ENCODE data around the gene ME1. TPM values are rescaled to one million over a fixed set of nuclear protein-coding genes. Genes with fewer than 3 reads are reported as not detected.

Gene ME1
- total and polyA plus RNA-seq, 2 experiments from 2014 or later = 19.0 to 19.7 TPM

- H3K4me2 ChIP-seq = peak overlapping the region; percentile 96
Measured at GRCh38 chr6:83429857-83430610, 817 bp downstream of the ME1 start.

DNA sequence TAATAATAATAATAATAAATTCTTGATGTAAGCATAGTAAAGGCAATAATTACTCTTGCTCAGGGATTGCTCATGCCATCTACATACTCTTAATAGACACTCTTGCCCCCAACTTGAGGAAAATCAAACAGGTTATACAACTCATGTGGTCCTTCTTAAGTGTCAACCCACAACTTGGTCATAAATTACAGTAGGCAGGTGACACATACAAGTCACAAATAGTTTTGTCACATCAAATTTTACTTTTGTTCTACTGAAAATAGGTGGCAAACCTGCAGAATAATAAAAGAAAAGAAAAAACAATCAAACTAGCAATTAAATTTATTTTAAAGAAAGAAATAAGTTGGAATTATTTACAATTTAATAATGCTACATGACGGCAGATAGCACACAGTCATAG is 1.6 kb downstream of the ME1 start:
- DNase-seq (ENCODE audit: low spot score) = no peak
- H4K20me1 ChIP-seq (ENCODE audit: insufficient read depth, poor library complexity, severe bottlenecking) = no peaks in the 10 kb centered on the region
- peak overlapping the region; percentile 96 for H3K4me2 ChIP-seq
- H3K9me3 ChIP-seq (ENCODE audit: low read depth) = peaks cover 3% of the 10 kb centered on the region
- peak overlapping the region; percentile 93 for H2AFZ ChIP-seq
- H3K27me3 ChIP-seq = no peaks in the 10 kb centered on the region
- WGBS (ENCODE audit: low lambda C conversion rate, missing lambda C conversion rate) = 79% methylated on average over 1 of the region's 1 CpG
- peak overlapping the region; percentile 91 for H3K27ac ChIP-seq
- H3K79me2 ChIP-seq = peaks cover 56% of the 10 kb centered on the region
- H3K36me3 ChIP-seq (replicated peaks; ENCODE audit: insufficient read depth, low read depth) = no peaks in the 10 kb centered on the region
- peak overlapping the region; percentile 78 for H3K4me3 ChIP-seq
- TF ChIP-seq, protein P1, sequence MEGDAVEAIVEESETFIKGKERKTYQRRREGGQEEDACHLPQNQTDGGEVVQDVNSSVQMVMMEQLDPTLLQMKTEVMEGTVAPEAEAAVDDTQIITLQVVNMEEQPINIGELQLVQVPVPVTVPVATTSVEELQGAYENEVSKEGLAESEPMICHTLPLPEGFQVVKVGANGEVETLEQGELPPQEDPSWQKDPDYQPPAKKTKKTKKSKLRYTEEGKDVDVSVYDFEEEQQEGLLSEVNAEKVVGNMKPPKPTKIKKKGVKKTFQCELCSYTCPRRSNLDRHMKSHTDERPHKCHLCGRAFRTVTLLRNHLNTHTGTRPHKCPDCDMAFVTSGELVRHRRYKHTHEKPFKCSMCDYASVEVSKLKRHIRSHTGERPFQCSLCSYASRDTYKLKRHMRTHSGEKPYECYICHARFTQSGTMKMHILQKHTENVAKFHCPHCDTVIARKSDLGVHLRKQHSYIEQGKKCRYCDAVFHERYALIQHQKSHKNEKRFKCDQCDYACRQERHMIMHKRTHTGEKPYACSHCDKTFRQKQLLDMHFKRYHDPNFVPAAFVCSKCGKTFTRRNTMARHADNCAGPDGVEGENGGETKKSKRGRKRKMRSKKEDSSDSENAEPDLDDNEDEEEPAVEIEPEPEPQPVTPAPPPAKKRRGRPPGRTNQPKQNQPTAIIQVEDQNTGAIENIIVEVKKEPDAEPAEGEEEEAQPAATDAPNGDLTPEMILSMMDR (IDR thresholded peaks at IDR 0.05; ENCODE audit: poor library complexity) = no peak
- TF ChIP-seq EZH2 (IDR thresholded peaks at IDR 0.05; ENCODE audit: borderline replicate concordance) (no peak), EZH2phosphoT487 (IDR thresholded peaks at IDR 0.05; ENCODE audit: low read depth, severe bottlenecking, unreplicated experiment) (no peak)
- H3K9me2 ChIP-seq (replicated peaks; ENCODE audit: insufficient read depth) = no peaks in the 10 kb centered on the region
- peaks cover 10% of the 10 kb centered on the region for H3K4me1 ChIP-seq (ENCODE audit: insufficient read depth)

More at GRCh38 chr6:83429857-83430610, 817 bp downstream of the ME1 start:
- Histone ChIP-seq H2AFZ (peak overlapping the region; percentile 93), H3K36me3 (replicated peaks; ENCODE audit: insufficient read depth, low read depth) (no peaks in the 10 kb centered on the region), H3K27ac (peak overlapping the region; percentile 91), H3K27me3 (no peaks in the 10 kb centered on the region), H3K4me1 (ENCODE audit: insufficient read depth) (peaks cover 10% of the 10 kb centered on the region), H3K79me2 (peaks cover 48% of the 10 kb centered on the region), H3K4me3 (peak overlapping the region; percentile 78), H4K20me1 (ENCODE audit: insufficient read depth, poor library complexity, severe bottlenecking) (no peaks in the 10 kb centered on the region), H3K9me3 (ENCODE audit: low read depth) (no peaks in the 10 kb centered on the region), H3K9me2 (replicated peaks; ENCODE audit: insufficient read depth) (no peaks in the 10 kb centered on the region)
- peak; percentile 55 for DNase-seq (ENCODE audit: low spot score)
- 32% methylated on average over 13 of the region's 13 CpGs for WGBS (ENCODE audit: low lambda C conversion rate, missing lambda C conversion rate)
- TF ChIP-seq EZH2 (IDR thresholded peaks at IDR 0.05; ENCODE audit: borderline replicate concordance) (no peak), EZH2phosphoT487 (IDR thresholded peaks at IDR 0.05; ENCODE audit: low read depth, severe bottlenecking, unreplicated experiment) (no peak)
- TF ChIP-seq, protein P1 (IDR thresholded peaks at IDR 0.05; ENCODE audit: poor library complexity) = no peak

DNA sequence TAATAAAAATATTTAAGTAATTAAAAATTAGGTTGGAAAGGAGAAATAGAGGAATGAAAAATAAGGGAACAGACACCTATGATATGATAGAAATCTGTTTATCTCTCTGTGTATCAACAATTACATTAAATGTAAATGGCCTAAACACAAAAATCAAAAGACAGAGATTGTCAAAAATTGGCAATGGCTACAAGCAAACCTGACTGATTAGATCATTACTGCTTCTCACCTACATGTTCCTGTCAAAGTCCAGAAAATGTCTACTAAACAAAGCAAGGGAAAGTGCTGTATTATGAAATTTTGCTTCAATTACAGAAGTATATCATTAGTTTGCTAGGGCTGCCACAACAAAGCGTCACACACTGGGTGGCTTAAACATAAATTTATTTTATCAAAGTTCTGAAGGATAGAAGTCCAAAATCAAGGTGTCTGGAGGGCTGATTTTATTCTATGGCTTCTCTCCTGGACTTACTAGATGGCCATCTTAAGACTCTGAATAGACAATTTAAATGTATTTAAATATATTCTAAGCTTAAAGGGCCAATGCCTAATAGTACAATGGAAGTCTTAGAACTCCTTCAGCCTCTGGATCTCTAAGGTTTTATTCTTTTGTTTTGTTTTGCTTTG is 6.3 kb downstream of the ME1 start:
- no peak for DNase-seq (ENCODE audit: low spot score)
- H3K4me2 ChIP-seq = no peak overlapping the region
- 100% methylated on average over 1 of the region's 1 CpG for WGBS (ENCODE audit: low lambda C conversion rate, missing lambda C conversion rate)
- no peaks in the 10 kb centered on the region for H4K20me1 ChIP-seq (ENCODE audit: insufficient read depth, poor library complexity, severe bottlenecking)
- peaks cover 2% of the 10 kb centered on the region for H3K4me1 ChIP-seq (ENCODE audit: insufficient read depth)
- no peak overlapping the region for H3K4me3 ChIP-seq
- H3K79me2 ChIP-seq = peaks cover 52% of the 10 kb centered on the region
- no peak overlapping the region for H2AFZ ChIP-seq
- H3K27me3 ChIP-seq = no peaks in the 10 kb centered on the region
- no peaks in the 10 kb centered on the region for H3K9me2 ChIP-seq (replicated peaks; ENCODE audit: insufficient read depth)
- H3K36me3 ChIP-seq (replicated peaks; ENCODE audit: insufficient read depth, low read depth) = no peaks in the 10 kb centered on the region
- peaks cover 3% of the 10 kb centered on the region for H3K9me3 ChIP-seq (ENCODE audit: low read depth)
- no peak overlapping the region for H3K27ac ChIP-seq
- TF ChIP-seq EZH2phosphoT487 (IDR thresholded peaks at IDR 0.05; ENCODE audit: low read depth, severe bottlenecking, unreplicated experiment) (no peak), EZH2 (IDR thresholded peaks at IDR 0.05; ENCODE audit: borderline replicate concordance) (no peak)
- TF ChIP-seq, protein P1 (IDR thresholded peaks at IDR 0.05; ENCODE audit: poor library complexity) = no peak
